ENCODE results near the gene ARHGAP9. TPM values are rescaled to one million over a fixed set of nuclear protein-coding genes. Genes with fewer than 3 reads are reported as not detected.

Gene ARHGAP9
- total and polyA plus RNA-seq, 12 donors: 0.83 to 17.7 (median 3.8) TPM

- no peak for ATAC-seq
- no peak within 1 kb of the TSS for H3K27ac ChIP-seq
- no peak within 1 kb of the TSS for H3K4me3 ChIP-seq
Observed at GRCh38 chr12:57454566-57455373, 24.9 kb downstream of the ARHGAP9 start, which contains the start of gene INHBE. TSS of gene INHBE (plus strand) at chr12:57455307. CDS start at chr12:57455537, 230 bp downstream.

GRCh38 chr12:57454213-57454565 is 25.5 kb downstream of the ARHGAP9 start:
- H3K27me3 ChIP-seq: no peaks in the 10 kb centered on the region

More at GRCh38 chr12:57454566-57455373, 24.9 kb downstream of the ARHGAP9 start, which contains the start of gene INHBE:
- WGBS, 2 donors: 70 to 77% methylated on average over 10 of the region's 10 CpGs
- Histone ChIP-seq H3K27me3 (no peaks in the 10 kb centered on the region), H3K4me1 (peaks cover 0 to 33% (median 15%) of the 10 kb centered on the region in 9 donors), H3K36me3 (no peaks in the 10 kb centered on the region), H3K9me3 (no peaks in the 10 kb centered on the region)
- no peak for DNase-seq
- intact Hi-C loops (cut with DNase I): loop anchor here in 7 of 10 donors (2.0 to 10.0 kb wide), 6 partner anchors 142 to 192 kb away; partner anchors contain the start of gene B4GALNT1 (in 2 of the 7)
- TF ChIP-seq CTCF (IDR thresholded peaks at IDR 0.05): no peak

GRCh38 chr12:57452937-57453509 is 26.6 kb downstream of the ARHGAP9 start:
- H3K4me1 ChIP-seq: peaks cover 0 to 26% (median 9%) of the 10 kb centered on the region in 9 donors
- H3K4me3 ChIP-seq: no peak overlapping the region
- DNase-seq: peak; percentile 82
- WGBS, 2 donors: 13 to 22% methylated on average over 7 of the region's 7 CpGs
- no peaks in the 10 kb centered on the region for H3K27me3 ChIP-seq
- intact Hi-C loops (cut with DNase I): loop anchor here (1.0 to 10.0 kb wide), 12 partner anchors 22 to 191 kb away; partner anchors contain the start of gene R3HDM2 (in 2 of the 10)
- H3K27ac ChIP-seq: peak overlapping the region in 9 of 10 donors; percentile 38 to 95 (median 86)
- peak; percentile 81 to 91 (median 86) for ATAC-seq
- peak; percentile 82 to 94 (median 92) for TF ChIP-seq CTCF (IDR thresholded peaks at IDR 0.05)
- no peaks in the 10 kb centered on the region for H3K36me3 ChIP-seq
- no peaks in the 10 kb centered on the region for H3K9me3 ChIP-seq

More at GRCh38 chr12:57454213-57454565, 25.5 kb downstream of the ARHGAP9 start:
- Histone ChIP-seq H3K9me3 (no peaks in the 10 kb centered on the region), H3K36me3 (no peaks in the 10 kb centered on the region), H3K27ac (no peak overlapping the region), H3K4me1 (peaks cover 0 to 33% (median 14%) of the 10 kb centered on the region in 9 donors), H3K4me3 (no peak overlapping the region)
- no peak for DNase-seq
- no peak for TF ChIP-seq CTCF (IDR thresholded peaks at IDR 0.05)
- 98 to 100% methylated on average over 2 of the region's 2 CpGs for WGBS, 2 donors
- no peak for ATAC-seq
- intact Hi-C loops (cut with DNase I): loop anchor here in 5 of 10 donors (2.0 to 10.0 kb wide), 5 partner anchors 142 to 192 kb away; no protein-coding TSS in a partner anchor
